Esophagus muscularis mucosa (tissue), 4 donors: Measurements from ENCODE around the gene MLF1. TPM values are rescaled to one million over a fixed set of nuclear protein-coding genes. Genes with fewer than 3 reads are reported as not detected.

ENCODE experiments used
- DNase-seq: peaks from one replicate; pipeline ENCODE4 v3.0.0-alpha.2; 2017; ENCODE audit errors: extremely low spot score
- H3K27ac ChIP-seq, 4 donors: fragments of 200-600 bp; sonication (generic); replicated peaks in 1 of 4; 1 replicate in 3 of 4; 2 replicates in 1 of 4; pipeline ENCODE4 v1.5.1; 2016 to 2019; ENCODE audit warnings: mild to moderate bottlenecking in 1 of 4
- H3K27me3 ChIP-seq, 4 donors: fragments of 200-600 bp; sonication (generic); one replicate each; pipeline versions ENCODE4 v1.5.1 to v1.6.0; 2016 to 2019
- H3K36me3 ChIP-seq, 4 donors: fragments of 200-600 bp; sonication (generic); one replicate each; pipeline ENCODE4 v1.5.1; 2016 to 2019
- H3K4me1 ChIP-seq, 4 donors: fragments of 200-600 bp; sonication (generic); one replicate each; pipeline ENCODE4 v1.5.1; 2016 to 2019
- H3K4me3 ChIP-seq, 4 donors: fragments of 200-600 bp; sonication (generic); 1 replicate in 2 of 4; 2 replicates in 2 of 4; pipeline ENCODE4 v1.5.1; 2016 to 2019; ENCODE audit warnings: mild to moderate bottlenecking in 4 of 4, moderate library complexity in 1 of 4
- H3K9me3 ChIP-seq, 4 donors: fragments of 200-600 bp; sonication (generic); 1 replicate in 3 of 4; 2 replicates in 1 of 4; pipeline ENCODE4 v1.5.1; 2016 to 2019
- EP300 ChIP-seq: sonication (generic); formaldehyde crosslinking; IDR thresholded peaks from one replicate; pipeline ENCODE4 v1.6.1; 2017; ENCODE audit warnings: antibody characterized with exemption
- POLR2A ChIP-seq: fragments of 450-650 bp; IDR thresholded peaks from one replicate; pipeline ENCODE4 v1.6.1; 2017; ENCODE audit warnings: antibody characterized with exemption, moderate library complexity, mild to moderate bottlenecking, low read depth
- POLR2AphosphoS5 ChIP-seq, 2 donors: sonication (generic); formaldehyde crosslinking; IDR thresholded peaks; one replicate each; pipeline ENCODE4 v1.6.1; 2017; ENCODE audit warnings: antibody characterized with exemption in 2 of 2
- WGBS: methylation state at CpG from one replicate; pipeline ENCODE4 v1.1.5; 2018; 5-methylcytosine and 5-hydroxymethylcytosine counted together
- intact Hi-C: fragments of 100-400 bp; cut with DNase I; formaldehyde crosslinking; loops from one replicate; pipeline ENCODE4 v1.15.1; 2023
- small RNA-seq, 3 donors: library from RNA; depleted of rRNA; stranded (forward); fragments of <200 nt; gene quantifications; one replicate each; pipeline ENCODE3, GENCODE V24; 2016
- total RNA-seq, 4 donors: library from RNA; depleted of rRNA; stranded (reverse); fragments of >200 nt; gene quantifications; one replicate each; pipeline versions ENCODE4 v1.1.0 to v1.2.1, GENCODE V29; 2016
- TF ChIP-seq, protein P1 (sequence below), 3 experiments: fragments of 200-600 bp in 2 of 3; fragments of 450-650 bp in 1 of 3; sonication (generic) in 2 of 3; IDR thresholded peaks; one replicate each; pipeline ENCODE4 v1.5.1; 2017 to 2019; ENCODE audit warnings: antibody characterized with exemption in 3 of 3, mild to moderate bottlenecking in 2 of 3, moderate library complexity in 1 of 3

Gene MLF1
- total RNA-seq, 4 donors from 2014 or later = 7.6 to 15.2 (median 9.9) TPM

DNA sequence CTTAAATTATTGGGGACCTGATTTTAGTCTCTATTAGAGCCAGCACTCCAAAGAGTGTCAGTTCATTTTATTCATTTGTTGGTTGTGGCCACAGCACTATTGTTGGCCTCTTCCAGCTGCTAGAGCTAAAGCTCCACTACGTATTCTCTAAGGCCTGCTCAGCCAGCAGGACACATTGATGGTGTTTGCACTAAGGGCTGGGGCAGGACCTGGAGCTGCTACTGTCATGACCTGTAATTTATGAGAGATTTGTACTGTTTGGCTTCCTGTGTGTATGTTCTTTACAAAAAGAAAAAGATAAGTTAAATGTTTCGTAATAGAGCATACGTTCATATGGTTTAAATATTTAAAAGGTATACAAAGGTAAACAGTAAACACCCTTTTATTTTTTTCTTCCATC is 81.5 kb downstream of the MLF1 start:
- H3K4me3 ChIP-seq = no peak overlapping the region
- H3K36me3 ChIP-seq = peaks cover 27 to 91% (median 73%) of the 10 kb centered on the region in 4 donors
- WGBS = 81% methylated on average over 3 of the region's 3 CpGs
- peaks cover 0 to 5% (median 4%) of the 10 kb centered on the region in 4 donors for H3K4me1 ChIP-seq
- H3K9me3 ChIP-seq = no peaks in the 10 kb centered on the region
- intact Hi-C loops = no loop called here
- H3K27ac ChIP-seq = no peak overlapping the region
- TF ChIP-seq POLR2A (no peak), EP300 (no peak), POLR2AphosphoS5 (IDR thresholded peaks at IDR 0.05) (no peak)
- TF ChIP-seq, protein P1, sequence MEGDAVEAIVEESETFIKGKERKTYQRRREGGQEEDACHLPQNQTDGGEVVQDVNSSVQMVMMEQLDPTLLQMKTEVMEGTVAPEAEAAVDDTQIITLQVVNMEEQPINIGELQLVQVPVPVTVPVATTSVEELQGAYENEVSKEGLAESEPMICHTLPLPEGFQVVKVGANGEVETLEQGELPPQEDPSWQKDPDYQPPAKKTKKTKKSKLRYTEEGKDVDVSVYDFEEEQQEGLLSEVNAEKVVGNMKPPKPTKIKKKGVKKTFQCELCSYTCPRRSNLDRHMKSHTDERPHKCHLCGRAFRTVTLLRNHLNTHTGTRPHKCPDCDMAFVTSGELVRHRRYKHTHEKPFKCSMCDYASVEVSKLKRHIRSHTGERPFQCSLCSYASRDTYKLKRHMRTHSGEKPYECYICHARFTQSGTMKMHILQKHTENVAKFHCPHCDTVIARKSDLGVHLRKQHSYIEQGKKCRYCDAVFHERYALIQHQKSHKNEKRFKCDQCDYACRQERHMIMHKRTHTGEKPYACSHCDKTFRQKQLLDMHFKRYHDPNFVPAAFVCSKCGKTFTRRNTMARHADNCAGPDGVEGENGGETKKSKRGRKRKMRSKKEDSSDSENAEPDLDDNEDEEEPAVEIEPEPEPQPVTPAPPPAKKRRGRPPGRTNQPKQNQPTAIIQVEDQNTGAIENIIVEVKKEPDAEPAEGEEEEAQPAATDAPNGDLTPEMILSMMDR (IDR thresholded peaks at IDR 0.05) = no peak
- no peak for DNase-seq
- no peaks in the 10 kb centered on the region for H3K27me3 ChIP-seq

Small RNAs within 50 kb of the gene (small RNA-seq; reads per million reads assigned to genes)
- gene AC025033.1 = 0 reads per million in 3 donors

Other genes starting within 250 kb of the MLF1 start
- gene GFM1, start 73.3 kb downstream of the MLF1 start, total RNA-seq = 10 to 100 TPM; 36.4 to 46.6 (median 39.0) TPM
- gene LXN, start 101.5 kb downstream of the MLF1 start, total RNA-seq = 1 to 10 TPM; 7.2 to 9.2 (median 7.9) TPM
- gene RARRES1, start 161.3 kb downstream of the MLF1 start, total RNA-seq = 10 to 100 TPM in 3 of 4 donors, 1 to 10 TPM in 1; 6.6 to 93.0 (median 29.8) TPM
- gene MFSD1, start 230.9 kb downstream of the MLF1 start, total RNA-seq = 10 to 100 TPM; 45.7 to 74.9 (median 50.3) TPM